ENCODE data around the gene USF3.

DNA sequence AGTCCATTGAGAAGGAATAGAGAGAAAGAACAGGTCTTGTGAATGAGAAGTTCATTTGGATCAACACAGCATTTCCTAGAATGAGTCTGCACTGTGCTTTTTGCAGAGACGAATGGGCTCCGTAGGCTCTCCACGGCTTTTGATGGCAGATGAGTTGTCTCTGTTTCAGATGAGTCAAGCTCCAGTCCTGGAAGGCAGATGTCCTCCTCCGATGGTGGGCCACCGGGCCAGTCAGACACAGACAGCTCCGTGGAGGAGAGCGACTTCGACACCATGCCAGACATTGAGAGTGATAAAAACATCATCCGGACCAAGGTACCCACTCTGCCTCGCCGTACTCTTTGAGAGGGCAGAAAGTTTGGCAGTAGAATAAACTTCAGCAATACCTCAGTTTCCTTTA is 93.6 kb downstream of the USF3 start:
- TF ChIP-seq POLR2A (IDR thresholded peaks at IDR 0.05) = no peak
- TF ChIP-seq, protein P1, sequence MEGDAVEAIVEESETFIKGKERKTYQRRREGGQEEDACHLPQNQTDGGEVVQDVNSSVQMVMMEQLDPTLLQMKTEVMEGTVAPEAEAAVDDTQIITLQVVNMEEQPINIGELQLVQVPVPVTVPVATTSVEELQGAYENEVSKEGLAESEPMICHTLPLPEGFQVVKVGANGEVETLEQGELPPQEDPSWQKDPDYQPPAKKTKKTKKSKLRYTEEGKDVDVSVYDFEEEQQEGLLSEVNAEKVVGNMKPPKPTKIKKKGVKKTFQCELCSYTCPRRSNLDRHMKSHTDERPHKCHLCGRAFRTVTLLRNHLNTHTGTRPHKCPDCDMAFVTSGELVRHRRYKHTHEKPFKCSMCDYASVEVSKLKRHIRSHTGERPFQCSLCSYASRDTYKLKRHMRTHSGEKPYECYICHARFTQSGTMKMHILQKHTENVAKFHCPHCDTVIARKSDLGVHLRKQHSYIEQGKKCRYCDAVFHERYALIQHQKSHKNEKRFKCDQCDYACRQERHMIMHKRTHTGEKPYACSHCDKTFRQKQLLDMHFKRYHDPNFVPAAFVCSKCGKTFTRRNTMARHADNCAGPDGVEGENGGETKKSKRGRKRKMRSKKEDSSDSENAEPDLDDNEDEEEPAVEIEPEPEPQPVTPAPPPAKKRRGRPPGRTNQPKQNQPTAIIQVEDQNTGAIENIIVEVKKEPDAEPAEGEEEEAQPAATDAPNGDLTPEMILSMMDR (IDR thresholded peaks at IDR 0.05) = no peak

Data from heart left ventricle (tissue), 13 donors.